Liver (tissue), 9 donors: ENCODE measurements around the gene TSPAN33. TPM values are rescaled to one million over a fixed set of nuclear protein-coding genes. Genes with fewer than 3 reads are reported as not detected.

Experiments used
- DNase-seq: peaks from one replicate; pipeline ENCODE4 v3.0.0-alpha.2; 2017; ENCODE audit warnings: low spot score
- H3K27ac ChIP-seq, 2 donors: one replicate each; pipeline ENCODE4 v1.7.0; 2013; ENCODE audit warnings: inconsistent platforms in 2 of 2, low read length in 2 of 2, control low read depth in 1 of 2, low read depth in 1 of 2, mild to moderate bottlenecking in 1 of 2
- H3K27me3 ChIP-seq, 4 donors: one replicate each; pipeline versions ENCODE4 v1.6.1 to v1.7.0; 2013; ENCODE audit warnings: low read length in 3 of 4, inconsistent platforms in 1 of 4, mild to moderate bottlenecking in 1 of 4, moderate library complexity in 1 of 4; ENCODE audit not compliant: control insufficient read depth in 4 of 4, insufficient read depth in 4 of 4
- H3K36me3 ChIP-seq, 4 donors: one replicate each; pipeline versions ENCODE4 v1.6.1 to v1.7.0; 2013; ENCODE audit warnings: low read length in 3 of 4, mild to moderate bottlenecking in 3 of 4, low read depth in 1 of 4, moderate library complexity in 1 of 4; ENCODE audit not compliant: control insufficient read depth in 4 of 4, insufficient read depth in 3 of 4
- H3K4me1 ChIP-seq, 4 donors: one replicate each; pipeline versions ENCODE4 v1.6.1 to v1.7.0; 2013; ENCODE audit warnings: low read length in 3 of 4, mild to moderate bottlenecking in 3 of 4, moderate library complexity in 1 of 4; ENCODE audit not compliant: control insufficient read depth in 4 of 4, insufficient read depth in 4 of 4
- H3K4me3 ChIP-seq, 3 donors: one replicate each; pipeline versions ENCODE4 v1.6.1 to v1.7.0; 2013; ENCODE audit warnings: low read length in 3 of 3, control low read depth in 1 of 3, low read depth in 1 of 3, mild to moderate bottlenecking in 1 of 3
- H3K9ac ChIP-seq, 2 donors: one replicate each; pipeline ENCODE4 v1.7.0; 2013; ENCODE audit warnings: low read length in 2 of 2, mild to moderate bottlenecking in 2 of 2, moderate library complexity in 2 of 2, control low read depth in 1 of 2, low read depth in 1 of 2
- H3K9me3 ChIP-seq, 4 donors: one replicate each; pipeline versions ENCODE4 v1.6.1 to v1.7.0; 2013; ENCODE audit warnings: low read length in 3 of 4; ENCODE audit not compliant: control insufficient read depth in 4 of 4
- FOXA1 ChIP-seq: IDR thresholded peaks from 2 replicates; pipeline ENCODE4 v1.6.1; 2016; ENCODE audit warnings: antibody characterized with exemption
- FOXA2 ChIP-seq: IDR thresholded peaks from 2 replicates; pipeline ENCODE4 v1.6.1; 2016; ENCODE audit warnings: antibody characterized with exemption
- GABPA ChIP-seq, 2 donors: IDR thresholded peaks in 1 of 2; conservative IDR thresholded peaks in 1 of 2; 2 replicates each; pipeline ENCODE4 v1.6.1; 2016; ENCODE audit warnings: antibody characterized with exemption in 2 of 2, mild to moderate bottlenecking in 1 of 2, moderate library complexity in 1 of 2
- HNF4A ChIP-seq, 2 donors: conservative IDR thresholded peaks; 2 replicates each; pipeline ENCODE4 v1.6.1; 2016; ENCODE audit warnings: antibody characterized with exemption in 2 of 2, mild to moderate bottlenecking in 2 of 2
- HNF4G ChIP-seq: IDR thresholded peaks from 2 replicates; pipeline ENCODE4 v1.6.1; 2016; ENCODE audit warnings: antibody characterized with exemption
- JUND ChIP-seq, 2 donors: IDR thresholded peaks; 2 replicates each; pipeline ENCODE4 v1.6.1; 2016; ENCODE audit warnings: antibody characterized with exemption in 2 of 2
- NR2F2 ChIP-seq: IDR thresholded peaks from 2 replicates; pipeline ENCODE4 v1.6.1; 2016; ENCODE audit warnings: antibody characterized with exemption
- RAD21 ChIP-seq, 2 donors: IDR thresholded peaks; 2 replicates each; pipeline ENCODE4 v1.6.1; 2016; ENCODE audit warnings: antibody characterized with exemption in 2 of 2, mild to moderate bottlenecking in 2 of 2
- RXRA ChIP-seq, 2 donors: IDR thresholded peaks; 2 replicates each; pipeline ENCODE4 v1.6.1; 2017 to 2018; ENCODE audit warnings: antibody characterized with exemption in 2 of 2, mild to moderate bottlenecking in 1 of 2
- SP1 ChIP-seq: IDR thresholded peaks from 2 replicates; pipeline ENCODE4 v1.6.1; 2018; ENCODE audit warnings: antibody characterized with exemption, mild to moderate bottlenecking
- TAF1 ChIP-seq: conservative IDR thresholded peaks from 2 replicates; pipeline ENCODE4 v1.6.1; 2016; ENCODE audit warnings: antibody characterized with exemption, mild to moderate bottlenecking
- YY1 ChIP-seq: IDR thresholded peaks from 2 replicates; pipeline ENCODE4 v1.6.1; 2016; ENCODE audit warnings: antibody characterized with exemption, mild to moderate bottlenecking
- WGBS: extraction: QIAGEN DNeasy Blood & Tissue Kit; methylation state at CpG from one replicate; pipeline ENCODE4 v1.1.7; 2013; 5-methylcytosine and 5-hydroxymethylcytosine counted together
- polyA plus RNA-seq, 2 donors: library from polyadenylated mRNA; stranded (reverse) in 1 of 2; unstranded in 1 of 2; fragments of 200-250 nt in 1 of 2; fragments of >200 nt in 1 of 2; fragmentation: Nextera tagmentation in 1 of 2; extraction: Ambion mirVana in 1 of 2; gene quantifications; one replicate each; pipeline versions ENCODE4 v1.2.1 to v1.2.3, GENCODE V29; 2013 to 2015
- total RNA-seq, 2 donors: library from RNA; depleted of rRNA; stranded (reverse); fragments of >200 nt; gene quantifications; one replicate each; pipeline ENCODE4 v1.2.3, GENCODE V29; 2014
- TF ChIP-seq, protein P1 (sequence below): IDR thresholded peaks from 2 replicates; pipeline ENCODE4 v1.6.1; 2016; ENCODE audit warnings: antibody characterized with exemption
- TF ChIP-seq, protein P2 (sequence below): IDR thresholded peaks from 2 replicates; pipeline ENCODE4 v1.6.1; 2016; ENCODE audit warnings: antibody characterized with exemption, mild to moderate bottlenecking
- TF ChIP-seq, protein P3 (sequence below): fragments of 150-350 bp; IDR thresholded peaks from 2 replicates; pipeline ENCODE4 v1.5.1; 2017; ENCODE audit warnings: improper control_type of control experiment, low read depth, low read length; ENCODE audit not compliant: missing input control
- TF ChIP-seq, protein P4 (sequence below): IDR thresholded peaks from 2 replicates; pipeline ENCODE4 v1.6.1; 2016; ENCODE audit warnings: antibody characterized with exemption
- TF ChIP-seq, protein P5 (sequence below): IDR thresholded peaks from 2 replicates; pipeline ENCODE4 v1.6.1; 2016; ENCODE audit warnings: antibody characterized with exemption
- donor health status: healthy.
- donor health status: healthy.
- donor health status: healthy.
- donor health status: healthy.
- donor health status: healthy.

The TSPAN33 gene
- total and polyA plus RNA-seq, 4 donors: 13.4 to 29.3 (median 20.4) TPM

DNA sequence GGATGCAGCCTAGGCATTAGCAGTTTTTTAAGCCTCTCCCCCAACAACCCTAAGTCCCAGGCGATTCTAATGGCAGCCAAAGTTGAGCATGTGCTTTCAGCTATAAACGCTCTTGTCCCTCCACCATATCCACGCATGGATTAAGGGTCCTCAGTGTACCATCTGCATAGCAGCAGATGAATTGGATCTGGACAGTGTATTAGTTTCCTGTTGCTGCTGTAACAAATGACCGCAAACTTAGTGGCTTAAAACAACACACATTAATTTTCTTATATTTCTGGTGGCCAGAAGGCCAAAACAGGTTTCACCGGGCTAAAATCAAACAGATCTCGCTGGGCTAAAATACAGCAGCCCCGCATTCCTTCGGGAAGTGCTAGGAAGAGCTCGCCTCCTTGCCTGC, 13.1 kb downstream of the TSPAN33 start:
- 98% methylated on average over 9 of the region's 9 CpGs for WGBS
- Histone ChIP-seq H3K9me3 (no peaks in the 10 kb centered on the region), H3K36me3 (peaks cover 0 to 3% (median 0%) of the 10 kb centered on the region in 4 donors), H3K27ac (no peak overlapping the region), H3K27me3 (no peaks in the 10 kb centered on the region), H3K9ac (no peak overlapping the region), H3K4me1 (peaks cover 0 to 3% (median 0%) of the 10 kb centered on the region in 4 donors), H3K4me3 (no peak overlapping the region)
- no peak for TF ChIP-seq YY1
- TF ChIP-seq, protein P1, sequence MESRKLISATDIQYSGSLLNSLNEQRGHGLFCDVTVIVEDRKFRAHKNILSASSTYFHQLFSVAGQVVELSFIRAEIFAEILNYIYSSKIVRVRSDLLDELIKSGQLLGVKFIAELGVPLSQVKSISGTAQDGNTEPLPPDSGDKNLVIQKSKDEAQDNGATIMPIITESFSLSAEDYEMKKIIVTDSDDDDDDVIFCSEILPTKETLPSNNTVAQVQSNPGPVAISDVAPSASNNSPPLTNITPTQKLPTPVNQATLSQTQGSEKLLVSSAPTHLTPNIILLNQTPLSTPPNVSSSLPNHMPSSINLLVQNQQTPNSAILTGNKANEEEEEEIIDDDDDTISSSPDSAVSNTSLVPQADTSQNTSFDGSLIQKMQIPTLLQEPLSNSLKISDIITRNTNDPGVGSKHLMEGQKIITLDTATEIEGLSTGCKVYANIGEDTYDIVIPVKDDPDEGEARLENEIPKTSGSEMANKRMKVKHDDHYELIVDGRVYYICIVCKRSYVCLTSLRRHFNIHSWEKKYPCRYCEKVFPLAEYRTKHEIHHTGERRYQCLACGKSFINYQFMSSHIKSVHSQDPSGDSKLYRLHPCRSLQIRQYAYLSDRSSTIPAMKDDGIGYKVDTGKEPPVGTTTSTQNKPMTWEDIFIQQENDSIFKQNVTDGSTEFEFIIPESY: no peak
- TF ChIP-seq, protein P2, sequence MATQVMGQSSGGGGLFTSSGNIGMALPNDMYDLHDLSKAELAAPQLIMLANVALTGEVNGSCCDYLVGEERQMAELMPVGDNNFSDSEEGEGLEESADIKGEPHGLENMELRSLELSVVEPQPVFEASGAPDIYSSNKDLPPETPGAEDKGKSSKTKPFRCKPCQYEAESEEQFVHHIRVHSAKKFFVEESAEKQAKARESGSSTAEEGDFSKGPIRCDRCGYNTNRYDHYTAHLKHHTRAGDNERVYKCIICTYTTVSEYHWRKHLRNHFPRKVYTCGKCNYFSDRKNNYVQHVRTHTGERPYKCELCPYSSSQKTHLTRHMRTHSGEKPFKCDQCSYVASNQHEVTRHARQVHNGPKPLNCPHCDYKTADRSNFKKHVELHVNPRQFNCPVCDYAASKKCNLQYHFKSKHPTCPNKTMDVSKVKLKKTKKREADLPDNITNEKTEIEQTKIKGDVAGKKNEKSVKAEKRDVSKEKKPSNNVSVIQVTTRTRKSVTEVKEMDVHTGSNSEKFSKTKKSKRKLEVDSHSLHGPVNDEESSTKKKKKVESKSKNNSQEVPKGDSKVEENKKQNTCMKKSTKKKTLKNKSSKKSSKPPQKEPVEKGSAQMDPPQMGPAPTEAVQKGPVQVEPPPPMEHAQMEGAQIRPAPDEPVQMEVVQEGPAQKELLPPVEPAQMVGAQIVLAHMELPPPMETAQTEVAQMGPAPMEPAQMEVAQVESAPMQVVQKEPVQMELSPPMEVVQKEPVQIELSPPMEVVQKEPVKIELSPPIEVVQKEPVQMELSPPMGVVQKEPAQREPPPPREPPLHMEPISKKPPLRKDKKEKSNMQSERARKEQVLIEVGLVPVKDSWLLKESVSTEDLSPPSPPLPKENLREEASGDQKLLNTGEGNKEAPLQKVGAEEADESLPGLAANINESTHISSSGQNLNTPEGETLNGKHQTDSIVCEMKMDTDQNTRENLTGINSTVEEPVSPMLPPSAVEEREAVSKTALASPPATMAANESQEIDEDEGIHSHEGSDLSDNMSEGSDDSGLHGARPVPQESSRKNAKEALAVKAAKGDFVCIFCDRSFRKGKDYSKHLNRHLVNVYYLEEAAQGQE: no peak
- no peak for TF ChIP-seq NR2F2
- TF ChIP-seq, protein P3, sequence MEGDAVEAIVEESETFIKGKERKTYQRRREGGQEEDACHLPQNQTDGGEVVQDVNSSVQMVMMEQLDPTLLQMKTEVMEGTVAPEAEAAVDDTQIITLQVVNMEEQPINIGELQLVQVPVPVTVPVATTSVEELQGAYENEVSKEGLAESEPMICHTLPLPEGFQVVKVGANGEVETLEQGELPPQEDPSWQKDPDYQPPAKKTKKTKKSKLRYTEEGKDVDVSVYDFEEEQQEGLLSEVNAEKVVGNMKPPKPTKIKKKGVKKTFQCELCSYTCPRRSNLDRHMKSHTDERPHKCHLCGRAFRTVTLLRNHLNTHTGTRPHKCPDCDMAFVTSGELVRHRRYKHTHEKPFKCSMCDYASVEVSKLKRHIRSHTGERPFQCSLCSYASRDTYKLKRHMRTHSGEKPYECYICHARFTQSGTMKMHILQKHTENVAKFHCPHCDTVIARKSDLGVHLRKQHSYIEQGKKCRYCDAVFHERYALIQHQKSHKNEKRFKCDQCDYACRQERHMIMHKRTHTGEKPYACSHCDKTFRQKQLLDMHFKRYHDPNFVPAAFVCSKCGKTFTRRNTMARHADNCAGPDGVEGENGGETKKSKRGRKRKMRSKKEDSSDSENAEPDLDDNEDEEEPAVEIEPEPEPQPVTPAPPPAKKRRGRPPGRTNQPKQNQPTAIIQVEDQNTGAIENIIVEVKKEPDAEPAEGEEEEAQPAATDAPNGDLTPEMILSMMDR: no peak
- no peak for TF ChIP-seq RXRA (IDR thresholded peaks at IDR 0.05)
- TF ChIP-seq, protein P4, sequence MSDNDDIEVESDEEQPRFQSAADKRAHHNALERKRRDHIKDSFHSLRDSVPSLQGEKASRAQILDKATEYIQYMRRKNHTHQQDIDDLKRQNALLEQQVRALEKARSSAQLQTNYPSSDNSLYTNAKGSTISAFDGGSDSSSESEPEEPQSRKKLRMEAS: no peak
- TF ChIP-seq, protein P5, sequence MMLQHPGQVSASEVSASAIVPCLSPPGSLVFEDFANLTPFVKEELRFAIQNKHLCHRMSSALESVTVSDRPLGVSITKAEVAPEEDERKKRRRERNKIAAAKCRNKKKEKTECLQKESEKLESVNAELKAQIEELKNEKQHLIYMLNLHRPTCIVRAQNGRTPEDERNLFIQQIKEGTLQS: no peak
- TF ChIP-seq HNF4A (conservative IDR thresholded peaks at IDR 0.05): no peak
- TF ChIP-seq FOXA2: no peak
- TF ChIP-seq FOXA1: no peak
- no peak for TF ChIP-seq GABPA (IDR thresholded peaks at IDR 0.05 in 1 of 2, conservative IDR thresholded peaks at IDR 0.05 in 1 of 2)
- TF ChIP-seq SP1: no peak
- TF ChIP-seq RAD21 (IDR thresholded peaks at IDR 0.05): no peak
- DNase-seq: no peak

DNA sequence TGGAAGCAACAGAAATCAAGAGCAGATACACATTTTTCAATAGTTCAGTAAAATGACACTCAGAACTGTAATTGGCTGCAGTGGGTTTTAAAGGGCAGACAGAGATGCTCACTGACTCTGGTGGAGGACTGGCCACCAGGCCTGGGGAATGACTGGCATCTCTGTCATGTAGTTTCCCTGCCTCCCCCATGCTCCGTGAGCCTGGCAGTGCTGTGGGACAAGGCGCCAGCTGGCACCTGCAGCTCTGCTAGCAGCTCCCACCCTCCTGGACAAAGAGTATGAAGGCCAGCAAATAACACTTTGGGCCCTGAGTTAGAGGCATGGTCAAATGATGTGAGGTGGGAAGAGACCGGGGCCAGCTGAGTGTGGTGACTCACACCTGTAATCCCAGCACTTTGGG, 15.0 kb downstream of the TSPAN33 start:
- DNase-seq: no peak
- Histone ChIP-seq H3K9ac (no peak overlapping the region), H3K27ac (no peak overlapping the region), H3K27me3 (no peaks in the 10 kb centered on the region), H3K4me3 (no peak overlapping the region), H3K9me3 (no peaks in the 10 kb centered on the region), H3K4me1 (peaks cover 0 to 3% (median 0%) of the 10 kb centered on the region in 4 donors), H3K36me3 (peaks cover 0 to 3% (median 0%) of the 10 kb centered on the region in 4 donors)
- TF ChIP-seq HNF4G (no peak), FOXA1 (no peak), SP1 (no peak), HNF4A (conservative IDR thresholded peaks at IDR 0.05) (no peak), JUND (IDR thresholded peaks at IDR 0.05) (no peak), RXRA (IDR thresholded peaks at IDR 0.05) (no peak), YY1 (no peak), TAF1 (no peak)
- TF ChIP-seq, protein P4: no peak
- TF ChIP-seq, protein P1: no peak
- TF ChIP-seq, protein P2: no peak
- 73% methylated on average over 3 of the region's 3 CpGs for WGBS
